A673 (cell line): ENCODE results near the gene PFKP. TPM values are rescaled to one million over a fixed set of nuclear protein-coding genes. Genes with fewer than 3 reads are reported as not detected.

Experiments used
- BruUV-seq: library from RNA; stranded (reverse); fragments of 400-500 nt; replicated peaks from 2 replicates; lab custom pipeline; 2021; lab: Mats Ljungman, UMichigan
- CTCF ChIA-PET: fragments of 300-600 bp; sonication (Branson Sonifier 250); formaldehyde crosslinking; loops from one replicate; lab custom pipeline; 2022; ENCODE audit warnings: antibody characterized with exemption; lab: Charles Lee
- POLR2A ChIA-PET: fragments of 300-600 bp; sonication (Branson Sonifier 250); formaldehyde crosslinking; loops from one replicate; lab custom pipeline; 2022; ENCODE audit warnings: antibody characterized with exemption; ENCODE audit not compliant: low non-redundant PET; lab: Charles Lee
- DNase-seq: peaks from one replicate; pipeline ENCODE4 v3.0.0-alpha.2; 2015; ENCODE audit warnings: low spot score
- H3K27ac ChIP-seq: fragments of 200-600 bp; sonication (generic); 2 replicates; pipeline ENCODE4 v1.5.1; 2016; ENCODE audit warnings: mixed run types, low read depth, mild to moderate bottlenecking, mixed read lengths, antibody characterized with exemption, low read length; ENCODE audit not compliant: poor library complexity, severe bottlenecking
- H3K27me3 ChIP-seq: fragments of 200-600 bp; sonication (generic); replicated peaks from 2 replicates; pipeline ENCODE4 v1.6.1; 2017; ENCODE audit warnings: mixed run types, low read depth, mild to moderate bottlenecking, mixed read lengths, antibody characterized with exemption, low read length; ENCODE audit not compliant: insufficient read depth, poor library complexity
- H3K36me3 ChIP-seq: fragments of 200-600 bp; sonication (generic); 2 replicates; pipeline ENCODE4 v1.6.1; 2016; ENCODE audit warnings: mixed run types, mild to moderate bottlenecking, mixed read lengths, antibody characterized with exemption, low read length; ENCODE audit not compliant: insufficient read depth, poor library complexity, severe bottlenecking
- H3K4me1 ChIP-seq: fragments of 200-600 bp; sonication (generic); 2 replicates; pipeline ENCODE4 v1.6.1; 2017; ENCODE audit warnings: mixed run types, mild to moderate bottlenecking, mixed read lengths, antibody characterized with exemption, low read length; ENCODE audit not compliant: insufficient read depth, poor library complexity, severe bottlenecking
- H3K4me3 ChIP-seq: fragments of 200-600 bp; sonication (generic); 2 replicates; pipeline ENCODE4 v1.5.1; 2016; ENCODE audit warnings: low read depth, mixed run types, mild to moderate bottlenecking, mixed read lengths, low read length; ENCODE audit not compliant: poor library complexity, severe bottlenecking
- H3K9me3 ChIP-seq: fragments of 200-600 bp; sonication (generic); 2 replicates; pipeline ENCODE4 v1.6.1; 2016; ENCODE audit warnings: mixed run types, low read depth, mild to moderate bottlenecking, mixed read lengths, antibody characterized with exemption, low read length; ENCODE audit not compliant: poor library complexity, severe bottlenecking
- CTCF ChIP-seq: fragments of 300-800, 200-600 bp; sonication (generic); conservative IDR thresholded peaks from 2 replicates; pipeline ENCODE4 v1.5.1; 2017; ENCODE audit warnings: low read depth, mild to moderate bottlenecking, antibody characterized with exemption, low read length, moderate library complexity, mixed read lengths
- EZH2 ChIP-seq: fragments of 200-600 bp; sonication (generic); IDR thresholded peaks from 2 replicates; pipeline ENCODE4 v1.6.1; 2017; ENCODE audit warnings: borderline replicate concordance, low read depth, mild to moderate bottlenecking, mixed read lengths, antibody characterized with exemption, low read length; ENCODE audit not compliant: poor library complexity, severe bottlenecking
- intact Hi-C: fragments of 100-400 bp; cut with micrococcal nuclease; formaldehyde crosslinking; loops from one replicate; pipeline ENCODE4 v1.10.0; 2022; ENCODE audit not compliant: unreplicated experiment
- total RNA-seq: library from RNA; stranded (reverse); gene quantifications from 2 replicates; pipeline ENCODE4 v1.2.3, GENCODE V29; 2021

Gene PFKP
- total RNA-seq, 1 experiment from 2014 or later: 232 TPM

- H3K27me3 ChIP-seq: no peaks in the 10 kb centered on the region
- POLR2A ChIA-PET: no interaction called here
These were observed 55.3 kb downstream of the PFKP start for GRCh38 chr10:3122486-3123205.

GRCh38 chr10:3123571-3124411 lies 56.4 kb downstream of the PFKP start:
- Histone ChIP-seq H3K4me3 (no peak overlapping the region), H3K36me3 (peaks cover 73% of the 10 kb centered on the region), H3K9me3 (no peaks in the 10 kb centered on the region), H3K27me3 (no peaks in the 10 kb centered on the region), H3K4me1 (peaks cover 11% of the 10 kb centered on the region), H3K27ac (no peak overlapping the region)
- TF ChIP-seq EZH2: no peak
- TF ChIP-seq CTCF: no peak
- no TSS peak for BruUV-seq
- ChIA-PET CTCF (no interaction called here), POLR2A (no interaction called here)
- intact Hi-C loops: no loop called here
- DNase-seq: no peak

More at GRCh38 chr10:3122486-3123205, 55.3 kb downstream of the PFKP start:
- H3K9me3 ChIP-seq: no peaks in the 10 kb centered on the region
- TF ChIP-seq CTCF (no peak), EZH2 (no peak)
- no TSS peak for BruUV-seq
- DNase-seq: no peak
- H3K36me3 ChIP-seq: peaks cover 71% of the 10 kb centered on the region
- no peak overlapping the region for H3K27ac ChIP-seq
- CTCF ChIA-PET: no interaction called here
- H3K4me3 ChIP-seq: no peak overlapping the region
- peaks cover 11% of the 10 kb centered on the region for H3K4me1 ChIP-seq
- intact Hi-C loops: no loop called here

- TF ChIP-seq EZH2 (no peak), CTCF (no peak)
- H3K27me3 ChIP-seq: no peaks in the 10 kb centered on the region
- H3K9me3 ChIP-seq: no peaks in the 10 kb centered on the region
- BruUV-seq: no TSS peak
- intact Hi-C loops: no loop called here
- no peak overlapping the region for H3K4me3 ChIP-seq
- peaks cover 77% of the 10 kb centered on the region for H3K36me3 ChIP-seq
- DNase-seq: no peak
- ChIA-PET CTCF (no interaction called here), POLR2A (no interaction called here)
- H3K27ac ChIP-seq: no peak overlapping the region
- H3K4me1 ChIP-seq: peaks cover 11% of the 10 kb centered on the region
These were observed 57.2 kb downstream of the PFKP start for GRCh38 chr10:3124412-3125175.
